ENCODE measurements around the gene EPB41L5.
A peak's percentile ranks its signal among the peaks of the same experiment; 100 is the strongest.
"Not testable (repeated sequence)": the region's sequence is repeated elsewhere in the genome, so short reads cannot be mapped to it uniquely, and the experiment has no call there.

Gene EPB41L5

DNA sequence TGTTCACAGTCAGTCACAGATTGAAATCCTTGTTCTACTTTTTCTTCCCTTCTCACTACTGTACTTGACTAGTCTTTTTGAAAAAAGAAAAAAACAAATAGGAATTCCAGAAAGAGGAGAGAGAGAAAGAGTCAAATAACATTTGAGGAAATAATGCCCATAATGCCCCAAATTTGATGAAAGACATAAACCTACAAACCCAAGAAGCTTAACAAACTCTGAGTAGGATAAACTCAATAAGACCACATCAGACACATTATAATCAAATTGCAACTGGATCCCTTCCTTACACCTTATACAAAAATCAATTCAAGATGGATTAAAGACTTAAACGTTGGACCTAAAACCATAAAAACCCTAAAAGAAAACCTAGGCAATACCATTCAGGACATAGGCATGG lies 179.4 kb downstream of the EPB41L5 start:
- DNase-seq (ENCODE audit: low spot score) (no peak), FAIRE-seq (no peak)

DNA sequence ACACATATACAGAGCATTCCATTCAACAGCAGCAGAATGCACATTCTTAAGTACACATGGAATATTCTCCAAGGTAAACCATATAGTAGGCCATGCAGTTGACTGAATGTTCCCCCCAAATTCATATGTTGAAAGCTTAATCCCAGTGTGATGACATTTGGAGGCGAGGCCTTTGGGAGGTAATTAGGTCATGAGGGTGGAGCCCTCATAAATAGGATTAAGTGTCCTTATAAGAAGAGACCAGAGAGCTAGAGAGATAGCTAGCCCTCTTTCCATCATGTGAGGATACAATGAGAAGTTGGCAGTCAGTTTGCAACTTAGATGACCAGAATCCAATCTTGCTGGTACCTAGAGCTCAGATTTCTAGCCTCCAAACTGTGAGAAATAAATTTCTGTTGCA lies 182.7 kb downstream of the EPB41L5 start:
- DNase-seq (ENCODE audit: low spot score) (no peak), FAIRE-seq (no peak)

DNA sequence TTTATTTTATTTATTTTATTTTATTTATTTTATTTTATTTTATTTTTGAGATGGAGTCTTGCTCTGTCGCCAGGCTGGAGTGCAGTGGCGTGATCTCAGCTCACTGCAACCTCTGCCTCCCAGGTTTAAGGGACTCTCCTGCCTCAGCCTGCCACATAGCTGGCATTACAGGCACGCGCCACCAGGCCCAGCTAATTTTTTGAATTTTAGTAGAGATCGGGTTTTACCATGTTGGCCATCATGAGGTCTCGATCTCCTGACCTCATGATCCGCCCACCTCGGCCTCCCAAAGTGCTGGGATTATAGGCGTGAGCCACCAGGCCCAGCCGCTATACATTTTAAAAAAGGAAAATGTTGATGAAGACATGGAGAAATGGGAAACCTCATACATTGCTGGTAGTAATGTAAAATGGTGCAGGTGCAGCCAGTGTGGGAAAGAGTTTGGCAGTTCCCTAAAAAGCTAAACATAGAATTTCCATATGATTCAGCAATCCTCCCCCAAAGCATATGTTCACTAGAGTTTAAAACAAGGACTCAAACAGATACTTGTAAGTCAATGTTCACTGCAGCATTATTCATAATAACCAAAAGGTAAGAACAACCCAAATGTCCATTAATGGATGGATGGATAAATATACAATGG lies 187.1 kb downstream of the EPB41L5 start:
- not testable (repeated sequence) for DNase-seq (ENCODE audit: low spot score); FAIRE-seq

GRCh38 chr2:120203251-120204021 lies 190.6 kb downstream of the EPB41L5 start:
- FAIRE-seq (no peak), DNase-seq (ENCODE audit: low spot score) (no peak)

GRCh38 chr2:120204022-120204405 lies 191.1 kb downstream of the EPB41L5 start:
- no peak for FAIRE-seq
- no peak for DNase-seq (ENCODE audit: low spot score)

DNA sequence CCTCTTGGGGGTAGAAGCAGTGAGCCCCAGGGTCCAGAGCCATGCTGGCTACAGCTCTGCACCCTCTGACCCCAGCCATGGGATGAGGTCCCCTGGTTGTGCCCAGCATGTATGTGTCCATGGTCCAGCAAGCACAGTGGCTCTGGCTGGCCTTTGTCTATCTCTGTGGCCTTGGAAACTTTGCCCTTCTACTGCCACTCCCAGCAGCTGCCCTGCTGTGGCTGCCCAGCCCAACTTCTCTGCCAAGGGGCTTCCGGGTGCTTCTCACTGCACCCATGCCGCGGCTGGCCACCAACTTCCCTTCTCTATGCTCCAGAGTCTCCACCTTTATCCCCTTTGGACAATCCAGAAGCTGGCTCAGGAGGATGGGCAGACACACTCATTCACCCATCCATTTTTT lies 191.5 kb downstream of the EPB41L5 start:
- FAIRE-seq (no peak), DNase-seq (ENCODE audit: low spot score) (no peak)

- FAIRE-seq = no peak
- DNase-seq (ENCODE audit: low spot score) = no peak
These were observed 192.2 kb downstream of the EPB41L5 start for GRCh38 chr2:120204945-120205670.

DNA sequence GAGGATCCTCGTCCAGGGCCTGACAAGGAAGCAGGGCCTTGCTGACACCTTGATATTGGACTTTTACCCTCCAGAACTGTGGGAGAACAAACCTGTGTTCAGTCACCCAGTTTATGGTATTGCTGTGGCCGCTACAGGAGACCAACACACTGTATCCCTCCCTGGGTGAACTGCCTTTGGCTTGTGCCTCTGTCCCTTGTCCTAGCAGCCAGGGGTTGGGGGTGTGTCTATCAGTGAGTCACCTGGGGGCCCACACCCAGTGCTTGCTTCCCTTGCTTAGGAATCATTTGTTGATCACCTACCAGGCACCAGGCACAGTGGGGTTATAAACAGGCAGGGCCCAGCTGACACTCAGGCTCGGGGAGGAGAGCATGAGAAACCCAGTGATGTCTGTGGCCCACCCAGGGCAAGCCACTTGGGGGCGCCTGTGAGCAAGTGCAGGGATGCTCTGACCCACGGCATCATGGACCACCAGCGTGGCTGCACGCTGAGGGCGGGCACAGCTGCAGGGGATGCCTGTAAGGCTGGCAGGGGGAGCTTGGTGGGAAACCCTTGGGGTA lies 193.2 kb downstream of the EPB41L5 start:
- FAIRE-seq (no peak), DNase-seq (ENCODE audit: low spot score) (no peak)

GRCh38 chr2:120208381-120209353 lies 195.8 kb downstream of the EPB41L5 start:
- DNase-seq (ENCODE audit: low spot score) (no peak), FAIRE-seq (no peak)

GRCh38 chr2:120209427-120210269 lies 196.8 kb downstream of the EPB41L5 start:
- FAIRE-seq (peak; percentile 69), DNase-seq (ENCODE audit: low spot score) (no peak)

- DNase-seq (ENCODE audit: low spot score) = no peak
- FAIRE-seq = no peak
These were observed 197.4 kb downstream of the EPB41L5 start for GRCh38 chr2:120210270-120210693.

GRCh38 chr2:120218181-120218580 lies 205.3 kb downstream of the EPB41L5 start:
- DNase-seq (ENCODE audit: low spot score) (no peak), FAIRE-seq (no peak)

DNA sequence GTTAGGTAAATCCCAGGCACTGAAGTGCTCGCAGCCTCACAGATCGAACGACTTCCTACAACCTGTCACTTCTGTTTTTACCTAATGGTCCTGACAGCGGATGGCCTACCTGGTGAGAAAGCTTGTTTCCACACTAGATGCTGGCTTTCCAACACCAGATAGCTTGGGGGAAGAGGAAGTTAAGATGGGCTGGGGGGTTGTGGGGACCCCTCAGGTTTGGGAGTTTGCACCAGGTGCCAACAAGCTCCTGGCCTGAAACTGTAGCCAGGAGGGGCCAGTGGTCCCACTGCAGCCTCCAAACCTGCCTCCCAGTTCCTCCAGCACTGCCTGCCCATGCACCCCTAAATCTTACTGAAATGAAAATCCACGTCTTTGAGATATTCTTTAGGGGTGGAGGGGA lies 206.4 kb downstream of the EPB41L5 start:
- no peak for FAIRE-seq

GRCh38 chr2:120219766-120220165 lies 206.9 kb downstream of the EPB41L5 start:
- no peak for DNase-seq (ENCODE audit: low spot score)
- no peak for FAIRE-seq

More for the DNA sequence above, 206.4 kb downstream of the EPB41L5 start:
- no peak for DNase-seq (ENCODE audit: low spot score)

- FAIRE-seq = no peak
These were observed 207.9 kb downstream of the EPB41L5 start for GRCh38 chr2:120220756-120221155.

GRCh38 chr2:120221616-120222015 lies 208.7 kb downstream of the EPB41L5 start:
- DNase-seq (ENCODE audit: low spot score) (no peak), FAIRE-seq (no peak)

More at GRCh38 chr2:120220756-120221155, 207.9 kb downstream of the EPB41L5 start:
- no peak for DNase-seq (ENCODE audit: low spot score)

DNA sequence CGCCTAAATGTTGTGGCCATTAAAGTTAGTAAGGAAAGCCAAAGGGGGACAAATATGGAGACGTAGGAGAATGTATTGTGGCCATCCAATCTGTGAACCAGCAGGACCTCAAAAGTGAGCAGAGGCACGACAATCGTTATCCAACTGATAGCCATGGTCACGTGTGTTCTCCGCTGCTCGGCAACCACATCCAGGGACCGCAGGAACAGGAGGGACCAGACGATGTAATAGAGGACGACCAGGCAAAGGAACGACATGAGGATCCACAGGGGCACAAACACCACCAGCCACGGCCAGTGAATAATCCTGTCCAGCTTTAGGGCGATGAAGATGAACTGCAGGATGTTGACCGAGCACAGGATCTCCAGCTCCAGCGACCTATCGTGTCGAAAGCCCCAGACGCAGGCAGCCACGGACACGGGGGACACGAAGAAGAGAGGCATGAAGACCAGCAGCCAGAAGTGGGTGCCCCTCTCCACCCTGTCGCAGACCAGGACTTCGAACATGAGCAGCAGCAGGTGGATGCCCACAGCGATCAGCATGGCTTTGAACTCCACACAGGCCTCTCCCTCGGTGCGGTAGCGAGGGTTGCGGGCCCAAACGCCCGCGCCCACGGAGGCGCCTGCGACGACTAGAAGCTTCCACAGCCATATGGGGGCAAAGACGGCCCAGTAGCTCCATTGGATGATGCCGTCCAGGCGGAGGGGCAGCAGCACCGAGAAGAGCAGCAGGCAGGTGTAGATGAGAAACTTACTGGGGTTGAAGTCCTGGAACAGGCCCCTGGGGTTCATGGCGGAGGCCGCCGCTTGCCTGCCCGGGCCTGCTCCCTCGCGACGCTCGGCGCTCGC lies 209.5 kb downstream of the EPB41L5 start:
- DNase-seq (ENCODE audit: low spot score) (no peak), FAIRE-seq (peak; percentile 48)

DNA sequence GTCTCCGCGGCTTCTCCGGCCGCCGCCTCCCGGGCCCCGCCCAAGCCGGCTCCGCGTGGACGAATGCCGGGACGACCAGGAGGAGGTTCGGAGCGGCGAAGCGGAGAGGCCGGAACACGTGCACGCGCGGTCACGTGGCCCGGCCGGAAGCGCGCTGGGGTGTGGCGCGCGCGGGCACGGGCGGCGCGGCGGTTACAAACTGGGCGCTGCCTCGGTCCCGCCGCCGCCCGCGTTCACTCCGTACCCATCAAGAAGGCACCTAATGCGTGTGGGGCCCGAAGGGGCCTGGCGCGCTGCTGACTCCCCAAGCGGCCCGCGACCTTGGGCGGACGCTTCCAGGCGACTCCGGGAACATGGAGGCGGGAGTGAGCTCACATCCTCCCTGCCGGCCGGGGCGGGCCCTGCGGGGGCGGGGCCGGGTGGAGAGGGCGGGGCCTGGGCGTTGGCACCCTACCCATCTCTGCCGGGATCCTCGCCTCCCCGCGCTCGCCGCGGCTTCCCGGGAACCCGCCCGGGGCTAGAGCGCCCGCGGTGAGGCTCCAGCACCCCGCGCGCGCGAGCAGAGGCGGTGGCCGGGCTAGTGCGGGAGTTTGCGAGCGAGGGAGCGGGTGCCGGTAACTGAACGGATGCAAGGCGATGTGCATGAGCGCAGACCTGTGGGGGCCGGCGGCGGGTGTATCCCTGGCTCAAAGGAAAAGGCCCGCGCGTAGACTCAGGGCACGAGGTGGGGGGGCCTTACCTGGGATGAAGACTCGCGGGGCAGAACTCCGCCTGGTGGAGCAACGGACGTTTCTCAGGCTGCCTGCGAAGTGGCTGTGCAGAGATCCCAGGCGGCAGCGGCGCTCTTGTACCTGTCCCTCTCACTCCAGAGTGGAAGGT lies 210.4 kb downstream of the EPB41L5 start, which contains the start of gene TMEM185B:
Gene TMEM185B, minus strand, starts transcription at position 367 of the 879 bp plus-strand sequence. CDS start 424 bp downstream, outside the sequence.
- FAIRE-seq (peak; percentile 90), DNase-seq (ENCODE audit: low spot score) (peak; percentile 99)

All from urothelium cell line (cell line).